IPS DF 4.7 (cell line): ENCODE data around the gene COL2A1.

Experiments used
- DNase-seq: peaks from one replicate; pipeline ENCODE4 v3.0.0-alpha.2; 2013; ENCODE audit warnings: low spot score; ENCODE audit errors: extremely low read depth

The COL2A1 gene

GRCh38 chr12:48004053-48004941 is at the start of gene COL2A1:
Gene COL2A1, minus strand, starts transcription at chr12:48004476. Its CDS starts 155 bp downstream, at chr12:48004321.
- no peak for DNase-seq

GRCh38 chr12:48053883-48054282 is 49.6 kb upstream of the COL2A1 start:
- DNase-seq, result no peak

DNA sequence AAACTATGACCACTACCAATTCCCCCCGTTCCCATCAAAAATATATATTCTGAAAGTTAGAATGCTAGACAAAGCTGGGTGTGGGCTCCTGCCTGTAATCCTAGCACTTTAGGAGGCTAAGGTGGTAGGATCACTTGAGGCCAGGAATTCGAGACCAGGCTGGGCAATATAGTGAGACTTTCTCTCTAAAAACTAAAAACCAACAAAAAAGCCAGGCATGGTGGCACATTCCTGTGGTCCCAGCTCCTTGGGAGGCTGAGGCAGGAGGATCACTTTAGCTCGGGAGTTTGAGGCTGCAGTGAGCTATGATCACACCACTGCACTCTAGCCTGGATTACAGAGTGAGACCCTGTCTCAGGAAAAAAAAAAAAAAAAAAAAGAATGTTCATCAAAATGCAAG is 48.8 kb upstream of the COL2A1 start:
- DNase-seq, result no peak

GRCh38 chr12:48051681-48052080 is 47.4 kb upstream of the COL2A1 start:
- DNase-seq, result no peak

GRCh38 chr12:48050174-48050573 is 45.9 kb upstream of the COL2A1 start:
- no peak for DNase-seq

- DNase-seq, result no peak
Observed at GRCh38 chr12:48045965-48046518, 41.8 kb upstream of the COL2A1 start.

DNA sequence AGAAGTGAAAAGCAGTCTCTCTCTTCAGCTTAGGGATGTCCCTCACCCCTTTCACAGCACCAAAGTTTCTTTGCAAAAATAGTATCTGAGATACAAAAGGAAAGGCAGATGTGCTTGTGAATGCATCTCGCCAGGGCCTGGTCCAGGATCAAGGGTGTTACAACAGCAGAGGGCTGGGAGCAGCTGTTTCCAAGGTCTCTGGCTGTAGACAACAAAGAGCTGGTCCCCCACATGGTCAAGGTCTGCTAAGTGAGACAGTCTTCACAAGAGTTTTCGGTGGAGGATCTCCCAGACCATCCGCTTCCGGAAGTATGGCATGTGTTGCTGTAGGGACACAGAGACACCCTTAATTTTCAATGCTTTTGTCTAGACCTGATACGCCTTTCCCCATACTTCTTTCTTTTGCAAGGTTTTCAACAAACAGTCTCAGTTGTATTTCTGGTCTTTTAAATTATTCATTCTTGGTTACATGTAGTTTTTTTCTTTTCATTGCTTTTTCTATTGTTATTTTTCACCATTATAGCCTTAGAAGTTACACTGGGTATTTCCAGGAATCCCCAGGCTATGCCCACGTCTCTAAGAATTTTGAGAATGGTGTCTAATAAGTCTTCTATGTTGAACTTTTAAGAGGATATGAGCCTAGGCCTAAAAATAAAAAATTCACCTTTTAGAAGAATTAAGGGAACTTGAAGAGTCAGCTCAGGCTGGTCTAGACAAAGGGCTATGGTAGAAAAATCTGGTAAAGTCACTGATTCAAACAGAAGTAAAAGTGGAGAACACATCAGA is 41.0 kb upstream of the COL2A1 start:
- no peak for DNase-seq

DNA sequence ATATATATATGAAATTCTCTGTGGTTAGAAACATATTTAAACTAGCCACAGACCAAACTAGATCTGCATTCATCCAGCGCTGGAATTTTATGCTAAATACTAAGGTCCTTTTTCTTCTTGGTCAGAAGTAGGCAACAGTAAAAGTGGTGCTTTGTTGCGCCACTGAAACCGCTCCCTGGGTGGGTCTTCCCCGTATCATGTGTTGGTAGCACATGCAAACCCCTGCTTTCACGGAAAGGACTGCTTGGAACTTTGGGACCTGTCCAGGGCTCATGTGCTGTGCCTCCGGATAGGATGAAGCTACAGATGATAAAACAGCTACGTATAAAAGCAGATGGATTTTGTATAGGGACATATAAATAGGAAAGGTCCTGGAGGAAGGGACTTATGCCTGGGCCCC is 40.1 kb upstream of the COL2A1 start:
- no peak for DNase-seq

DNA sequence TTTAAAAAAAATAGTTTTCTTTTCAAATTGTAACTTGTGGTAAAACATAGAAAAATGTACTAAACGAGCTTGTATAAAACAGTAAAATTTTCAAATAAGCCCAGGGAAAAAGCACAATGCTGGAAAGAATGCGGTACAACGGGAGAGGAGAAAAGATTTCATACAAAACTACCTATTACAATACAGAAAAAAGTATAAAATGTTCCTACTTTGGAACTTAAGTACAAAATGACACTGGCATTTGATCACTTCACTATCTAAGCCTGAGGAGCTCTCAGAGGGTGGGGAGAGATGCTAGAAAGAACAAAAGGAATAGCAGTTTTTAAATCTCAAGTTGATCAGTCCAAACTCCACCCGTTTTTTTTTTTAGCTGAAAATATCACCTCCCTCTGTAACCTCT is 39.5 kb upstream of the COL2A1 start:
- DNase-seq, result no peak

DNA sequence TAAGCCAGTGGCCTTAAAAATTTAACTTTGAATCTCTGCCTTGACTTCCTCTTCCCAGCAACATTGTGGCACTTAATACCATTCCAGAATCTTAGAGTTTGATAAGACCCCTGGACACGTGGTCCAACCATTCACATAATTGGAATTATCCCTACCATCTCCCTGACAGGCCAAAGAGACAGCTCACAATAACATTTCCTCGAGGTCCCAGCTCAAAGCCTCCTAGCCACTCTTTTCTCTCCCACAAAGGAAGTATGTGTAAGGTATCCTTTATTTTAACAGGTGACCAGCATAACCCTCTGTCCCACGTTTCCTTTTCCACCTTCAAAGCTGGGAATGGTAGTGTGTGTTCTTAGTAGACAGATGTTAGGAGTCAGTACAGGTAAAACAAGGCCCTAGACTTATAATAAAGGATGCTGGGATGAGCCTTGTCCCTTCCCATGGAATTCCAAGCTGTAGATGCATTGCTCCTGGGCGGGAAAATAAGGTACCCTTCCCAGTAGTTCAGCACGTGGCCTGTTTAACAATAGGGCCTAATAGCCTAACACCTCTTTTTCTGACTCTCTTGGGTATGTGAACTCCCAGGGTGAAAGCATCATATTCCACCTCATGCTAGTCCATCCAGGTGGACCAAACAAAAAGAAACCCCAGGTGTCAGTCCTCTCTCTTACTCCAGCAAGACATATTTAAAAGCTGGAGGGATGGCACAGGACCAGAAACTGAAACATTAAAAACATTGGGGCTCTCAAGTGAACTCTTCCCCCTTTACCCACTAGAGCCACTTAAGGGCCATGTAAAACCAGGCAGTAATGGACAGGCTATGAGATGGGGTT is 37.5 kb upstream of the COL2A1 start:
- DNase-seq, result no peak

DNA sequence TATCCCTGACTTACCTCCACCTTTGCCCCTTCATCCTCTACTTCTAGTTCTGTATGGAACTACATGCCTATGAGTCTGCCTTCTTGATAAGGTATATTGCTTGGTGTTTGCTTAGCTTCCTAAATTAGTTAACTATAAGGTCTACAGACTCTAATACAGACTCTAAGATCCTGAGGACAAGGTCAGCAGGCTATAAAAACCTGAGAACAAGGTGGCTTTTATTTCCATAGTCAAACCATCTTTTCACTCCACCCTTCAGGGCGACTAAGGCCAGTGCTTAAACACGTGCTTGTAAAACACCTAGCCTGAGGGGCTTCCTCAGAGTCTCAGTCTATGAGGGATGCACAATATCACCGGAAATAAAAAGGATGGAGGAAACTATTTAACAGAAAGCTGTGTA is 36.1 kb upstream of the COL2A1 start:
- no peak for DNase-seq

- no peak for DNase-seq
Observed at GRCh38 chr12:48039151-48039550, 34.9 kb upstream of the COL2A1 start.

DNA sequence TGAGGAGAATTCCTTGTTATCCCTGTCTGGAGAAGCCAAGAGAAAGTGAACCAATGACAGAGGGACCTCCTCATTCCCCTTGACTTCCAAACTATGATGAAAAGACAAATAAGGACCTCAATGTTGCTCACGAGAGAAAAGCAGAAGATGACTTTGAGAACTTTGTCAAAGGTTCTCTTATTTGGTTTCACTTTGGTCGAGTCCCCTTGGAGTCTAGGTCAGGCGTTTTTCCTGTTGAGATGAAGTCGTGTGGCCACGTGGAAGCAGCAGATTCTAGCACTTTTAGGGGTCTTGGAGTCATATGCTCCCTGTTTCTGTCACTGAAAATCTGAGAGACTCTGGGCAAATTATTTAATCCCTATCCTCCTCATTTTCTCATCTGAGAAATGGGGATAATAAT is 33.8 kb upstream of the COL2A1 start:
- DNase-seq, result no peak

DNA sequence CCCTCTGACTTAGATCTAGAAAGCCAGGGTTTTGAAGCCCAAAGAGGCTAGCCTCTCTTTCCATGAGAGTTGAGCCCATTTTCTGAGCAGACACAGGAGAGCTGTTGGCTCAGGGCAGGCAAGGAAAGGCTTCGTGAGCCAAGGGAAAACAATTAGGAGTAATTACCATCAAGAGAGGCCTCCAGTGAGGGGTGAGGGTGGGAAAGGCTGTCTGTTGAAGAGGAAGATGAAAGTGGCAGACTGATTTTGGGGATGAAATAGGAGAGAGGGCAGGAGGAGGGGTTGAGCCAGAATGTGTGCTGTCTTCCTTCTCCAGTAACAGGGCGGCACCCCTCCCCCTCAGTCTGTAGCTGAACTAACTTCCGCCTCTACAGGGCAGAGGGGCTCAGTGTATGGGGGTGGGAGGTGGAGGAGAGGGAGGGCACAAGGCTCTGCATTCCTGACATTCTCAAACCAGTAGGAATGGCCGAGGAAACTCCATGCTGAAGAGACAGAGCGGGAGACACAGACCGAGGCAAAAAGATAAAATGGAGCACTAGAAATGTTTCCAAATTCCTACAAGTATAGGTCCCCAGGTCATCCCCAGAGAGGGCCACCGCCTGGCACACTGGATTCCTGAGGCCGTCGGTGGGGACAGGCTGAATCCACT is 33.1 kb upstream of the COL2A1 start:
- DNase-seq, result peak; percentile 94

- no peak for DNase-seq
Observed at GRCh38 chr12:48036818-48037217, 32.5 kb upstream of the COL2A1 start.

DNA sequence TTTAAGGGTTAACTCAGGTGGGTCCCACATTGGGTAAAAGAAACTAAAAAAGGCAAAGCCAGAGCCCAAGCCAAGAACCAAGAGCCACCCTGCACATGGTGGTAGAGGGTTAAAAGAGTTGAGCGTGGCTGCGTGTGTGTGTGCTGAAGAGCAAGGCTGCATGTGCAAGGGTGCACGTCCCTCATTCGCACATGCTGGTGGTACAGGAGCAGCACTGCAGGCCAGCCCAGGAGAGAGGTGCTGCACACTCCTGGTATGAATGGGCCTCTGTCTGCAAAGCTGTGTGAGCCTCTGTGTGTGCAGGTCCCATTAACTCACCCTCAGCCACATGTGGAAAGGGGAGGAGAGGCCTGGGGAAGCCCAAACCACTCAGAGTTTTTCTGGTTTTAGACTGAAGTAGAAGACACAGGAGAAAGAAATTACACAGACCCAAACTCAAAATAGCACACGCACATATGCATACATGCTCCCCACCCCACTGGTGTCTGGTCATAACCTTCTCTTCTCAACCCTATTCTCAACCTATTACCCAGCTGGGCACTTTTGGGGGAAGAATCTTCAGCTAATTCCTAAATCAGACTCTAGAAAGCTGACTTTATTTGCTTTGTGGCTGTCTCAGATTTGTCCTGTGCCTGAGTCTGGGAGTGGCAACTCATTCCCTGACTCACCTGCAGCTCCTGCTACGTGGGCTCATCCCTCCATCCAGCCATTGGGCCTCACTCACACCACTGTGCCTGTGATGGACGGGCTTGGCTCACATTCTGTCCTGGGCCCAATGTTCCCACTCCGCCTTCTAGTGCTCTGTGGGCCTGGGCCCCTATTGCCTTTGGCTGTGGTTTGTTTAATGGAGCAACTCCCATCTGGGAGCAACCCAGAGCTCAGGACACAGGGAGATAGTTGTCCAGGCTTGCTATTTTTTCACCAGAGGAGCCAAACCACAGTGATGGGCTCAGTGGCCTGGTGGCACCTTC is 30.8 kb upstream of the COL2A1 start:
- DNase-seq, result no peak

GRCh38 chr12:48033451-48033850 is 29.2 kb upstream of the COL2A1 start:
- no peak for DNase-seq

DNA sequence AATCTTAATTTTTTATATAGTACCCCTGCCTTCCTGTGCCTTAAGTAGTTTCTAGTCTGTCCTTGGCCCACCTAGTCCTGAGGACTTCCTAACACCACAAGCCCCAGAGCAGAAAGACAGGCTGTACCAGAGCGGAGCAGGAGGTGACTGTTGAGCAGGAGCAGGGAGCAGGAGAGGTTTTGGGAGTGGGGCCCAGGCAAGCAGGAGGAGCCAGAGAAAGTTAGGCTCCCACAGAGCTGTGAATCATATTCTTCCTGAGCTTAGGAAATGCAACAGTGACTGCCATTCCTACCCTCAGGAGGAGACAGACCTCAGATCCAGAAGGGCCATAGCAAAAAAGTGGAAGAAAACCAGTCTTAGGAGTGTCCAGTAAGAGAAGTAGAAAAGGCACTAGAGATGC is 28.3 kb upstream of the COL2A1 start:
- DNase-seq, result no peak

DNA sequence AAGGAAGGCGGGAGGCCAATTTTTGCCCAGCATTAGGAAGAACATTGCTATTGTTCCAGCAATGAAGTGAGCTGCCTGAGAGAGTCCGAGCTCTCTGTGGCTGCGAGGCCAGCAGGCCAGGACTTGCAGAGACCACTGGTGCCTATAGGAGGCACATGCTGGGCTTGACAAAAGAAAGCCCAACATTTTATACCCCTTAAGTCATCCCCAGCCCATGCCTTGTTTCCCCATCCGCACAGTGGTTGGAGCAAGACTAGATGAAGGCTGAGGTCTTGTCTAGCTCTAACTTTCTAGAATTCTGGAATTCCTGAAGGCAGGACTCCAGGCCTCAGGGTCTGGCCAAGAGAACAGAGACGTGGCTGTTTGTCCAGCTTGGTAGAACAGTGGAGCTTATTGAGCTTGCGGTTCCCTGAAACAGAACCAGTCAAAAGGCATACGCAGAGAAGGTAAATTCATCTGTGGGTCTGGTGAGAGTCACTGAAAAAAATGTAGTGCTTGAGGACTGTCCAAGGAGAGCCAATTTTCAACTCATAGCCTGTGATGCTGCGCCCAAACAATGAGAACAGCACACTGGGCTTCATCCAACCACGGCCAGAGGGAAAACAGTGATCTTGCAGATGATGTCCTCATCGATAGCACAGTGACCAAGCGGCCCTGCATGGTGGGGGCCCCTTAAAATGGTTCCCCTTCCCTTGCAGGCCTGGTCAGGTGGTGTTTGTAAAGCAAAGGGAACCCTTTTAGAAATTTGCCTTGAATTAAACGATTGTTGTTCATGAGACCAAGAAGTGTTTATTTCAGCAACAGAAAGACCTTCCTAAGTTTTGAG is 27.1 kb upstream of the COL2A1 start:
- DNase-seq, result no peak
